Neural progenitor cell (in vitro differentiated cells): Measurements from ENCODE around the gene DPT. TPM values are rescaled to one million over a fixed set of nuclear protein-coding genes. Genes with fewer than 3 reads are reported as not detected.

Experiments used
- DNase-seq: peaks from one replicate; pipeline ENCODE4 v3.0.0-alpha.2; 2016; ENCODE audit warnings: low spot score
- H2AFZ ChIP-seq: fragments of 200-600 bp; sonication (generic); replicated peaks from 2 replicates; pipeline ENCODE4 v1.6.1; 2016; ENCODE audit warnings: antibody characterized with exemption
- H3F3A ChIP-seq: fragments of 200-600 bp; sonication (generic); 2 replicates; pipeline ENCODE4 v1.6.1; 2016; ENCODE audit warnings: antibody characterized with exemption, low read depth
- H3K27ac ChIP-seq: fragments of 200-600 bp; sonication (generic); 2 replicates; pipeline ENCODE4 v1.5.1; 2016; ENCODE audit warnings: mild to moderate bottlenecking
- H3K27me3 ChIP-seq: fragments of 200-600 bp; sonication (generic); 2 replicates; pipeline ENCODE4 v1.6.1; 2016; ENCODE audit warnings: mild to moderate bottlenecking, moderate library complexity
- H3K36me3 ChIP-seq: fragments of 200-600 bp; sonication (generic); 2 replicates; pipeline ENCODE4 v1.5.1; 2016
- H3K4me1 ChIP-seq: fragments of 200-600 bp; sonication (generic); 2 replicates; pipeline ENCODE4 v1.6.1; 2016; ENCODE audit warnings: mixed run types
- H3K4me2 ChIP-seq: fragments of 200-600 bp; sonication (generic); 2 replicates; pipeline ENCODE4 v1.6.1; 2016
- H3K4me3 ChIP-seq: fragments of 200-600 bp; sonication (generic); 2 replicates; pipeline ENCODE4 v1.5.1; 2016
- H3K79me2 ChIP-seq: fragments of 200-600 bp; sonication (generic); 2 replicates; pipeline ENCODE4 v1.6.1; 2016; ENCODE audit warnings: low read depth
- H3K9ac ChIP-seq: fragments of 200-600 bp; sonication (generic); 2 replicates; pipeline ENCODE4 v1.6.1; 2016
- H3K9me3 ChIP-seq: fragments of 200-600 bp; sonication (generic); 2 replicates; pipeline ENCODE4 v1.5.1; 2016; ENCODE audit warnings: low read depth
- H4K20me1 ChIP-seq: fragments of 200-600 bp; sonication (generic); 2 replicates; pipeline ENCODE4 v1.6.1; 2016; ENCODE audit warnings: low read depth
- H3K27ac Mint-ChIP-seq: 3 replicates; pipeline ENCODE4 v1.8.0; 2021; ENCODE audit warnings: mixed read lengths
- H3K27me3 Mint-ChIP-seq: 2 replicates; pipeline ENCODE4 v1.8.0; 2022; ENCODE audit warnings: low read depth, mild to moderate bottlenecking, inconsistent platforms, moderate library complexity, mixed read lengths; ENCODE audit not compliant: insufficient read depth
- H3K36me3 Mint-ChIP-seq: 3 replicates; pipeline ENCODE4 v1.8.0; 2021; ENCODE audit warnings: mixed read lengths
- H3K4me1 Mint-ChIP-seq: 3 replicates; pipeline ENCODE4 v1.8.0; 2021; ENCODE audit warnings: mixed read lengths
- H3K4me3 Mint-ChIP-seq: 3 replicates; pipeline ENCODE4 v1.8.0; 2021; ENCODE audit warnings: mild to moderate bottlenecking, moderate library complexity, mixed read lengths
- H3K9me3 Mint-ChIP-seq: 3 replicates; pipeline ENCODE4 v1.8.0; 2020; ENCODE audit warnings: mixed read lengths
- EZH2 ChIP-seq: fragments of 200-600 bp; sonication (generic); IDR thresholded peaks from 2 replicates; pipeline ENCODE4 v1.6.1; 2017; ENCODE audit warnings: antibody characterized with exemption, mild to moderate bottlenecking, moderate library complexity
- EZH2phosphoT487 ChIP-seq: fragments of 200-600 bp; sonication (generic); IDR thresholded peaks from 2 replicates; pipeline ENCODE4 v1.6.1; 2017; ENCODE audit warnings: antibody characterized with exemption
- total RNA-seq: library from RNA; depleted of rRNA; stranded (reverse); fragments of >200 nt; gene quantifications from 2 replicates; pipeline ENCODE4 v1.2.3, GENCODE V29; 2015; ENCODE audit warnings: low replicate concordance
- TF ChIP-seq, protein P1 (sequence below): fragments of 200-600 bp; sonication (generic); IDR thresholded peaks from 2 replicates; pipeline ENCODE4 v1.5.1; 2017; ENCODE audit warnings: antibody characterized with exemption, mild to moderate bottlenecking

The DPT gene
- total RNA-seq, 1 donor from 2014 or later, result not detected

DNA sequence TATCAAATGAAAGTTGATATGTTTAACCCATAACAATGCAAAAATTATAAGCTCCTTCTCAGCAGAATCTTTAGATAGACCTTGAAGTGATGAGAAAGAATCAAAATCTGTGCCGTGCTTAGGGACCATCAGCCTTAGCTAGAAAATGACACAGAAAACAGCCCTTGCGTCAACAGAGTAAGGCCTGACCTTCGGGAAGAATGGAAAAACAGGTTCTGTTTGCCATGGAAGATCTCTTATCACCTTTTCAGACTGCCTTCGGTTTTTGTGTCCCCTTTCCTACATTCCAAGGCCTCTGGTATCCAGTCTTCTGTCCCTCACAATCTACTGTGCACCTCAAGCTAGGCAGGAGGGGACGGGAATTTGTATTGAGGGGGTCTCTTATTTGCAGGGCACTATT is 37.6 kb upstream of the DPT start:
- TF ChIP-seq, protein P1, sequence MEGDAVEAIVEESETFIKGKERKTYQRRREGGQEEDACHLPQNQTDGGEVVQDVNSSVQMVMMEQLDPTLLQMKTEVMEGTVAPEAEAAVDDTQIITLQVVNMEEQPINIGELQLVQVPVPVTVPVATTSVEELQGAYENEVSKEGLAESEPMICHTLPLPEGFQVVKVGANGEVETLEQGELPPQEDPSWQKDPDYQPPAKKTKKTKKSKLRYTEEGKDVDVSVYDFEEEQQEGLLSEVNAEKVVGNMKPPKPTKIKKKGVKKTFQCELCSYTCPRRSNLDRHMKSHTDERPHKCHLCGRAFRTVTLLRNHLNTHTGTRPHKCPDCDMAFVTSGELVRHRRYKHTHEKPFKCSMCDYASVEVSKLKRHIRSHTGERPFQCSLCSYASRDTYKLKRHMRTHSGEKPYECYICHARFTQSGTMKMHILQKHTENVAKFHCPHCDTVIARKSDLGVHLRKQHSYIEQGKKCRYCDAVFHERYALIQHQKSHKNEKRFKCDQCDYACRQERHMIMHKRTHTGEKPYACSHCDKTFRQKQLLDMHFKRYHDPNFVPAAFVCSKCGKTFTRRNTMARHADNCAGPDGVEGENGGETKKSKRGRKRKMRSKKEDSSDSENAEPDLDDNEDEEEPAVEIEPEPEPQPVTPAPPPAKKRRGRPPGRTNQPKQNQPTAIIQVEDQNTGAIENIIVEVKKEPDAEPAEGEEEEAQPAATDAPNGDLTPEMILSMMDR, result no peak
- no peak for TF ChIP-seq EZH2phosphoT487
- no peak for TF ChIP-seq EZH2
- Histone ChIP-seq H3K27ac (no peak overlapping the region), H3K4me2 (no peak overlapping the region), H3K9ac (no peak overlapping the region), H3K9me3 (no peaks in the 10 kb centered on the region), H3K4me3 (no peak overlapping the region), H4K20me1 (no peaks in the 10 kb centered on the region), H3K4me1 (no peaks in the 10 kb centered on the region), H3K36me3 (no peaks in the 10 kb centered on the region), H3F3A (no peaks in the 10 kb centered on the region), H2AFZ (no peak overlapping the region), H3K27me3 (no peaks in the 10 kb centered on the region), H3K79me2 (no peaks in the 10 kb centered on the region)
- no peaks in the 10 kb centered on the region for H3K4me1 Mint-ChIP-seq
- no peaks in the 10 kb centered on the region for H3K36me3 Mint-ChIP-seq
- no peak overlapping the region for H3K27ac Mint-ChIP-seq
- H3K4me3 Mint-ChIP-seq, result no peak overlapping the region
- no peak for DNase-seq
- no peaks in the 10 kb centered on the region for H3K9me3 Mint-ChIP-seq
- peaks cover 4% of the 10 kb centered on the region for H3K27me3 Mint-ChIP-seq

DNA sequence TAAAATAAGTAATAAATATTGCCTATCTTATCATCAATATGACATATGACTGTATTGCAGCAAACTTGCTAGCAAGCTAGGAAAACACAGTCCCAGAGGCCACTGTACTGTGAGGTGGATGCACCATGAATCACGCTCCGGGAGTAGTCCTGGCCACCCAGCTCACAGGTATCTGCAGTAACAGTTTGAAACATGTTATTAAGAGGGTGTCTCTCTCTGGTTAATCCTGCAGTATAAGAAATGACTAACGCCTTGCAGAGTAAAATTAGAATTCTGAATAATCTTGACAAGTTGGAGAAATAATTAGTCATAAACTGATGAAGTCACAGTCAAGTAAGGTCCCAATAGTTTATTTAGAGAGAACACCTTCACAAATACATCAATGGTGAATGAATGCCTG is 34.0 kb upstream of the DPT start:
- H3K36me3 Mint-ChIP-seq, result no peaks in the 10 kb centered on the region
- Histone ChIP-seq H3K27me3 (no peaks in the 10 kb centered on the region), H3K79me2 (no peaks in the 10 kb centered on the region), H4K20me1 (no peaks in the 10 kb centered on the region), H3K9me3 (no peaks in the 10 kb centered on the region), H3K27ac (no peak overlapping the region), H3K4me3 (no peak overlapping the region), H3K9ac (no peak overlapping the region), H3F3A (no peaks in the 10 kb centered on the region), H3K4me1 (no peaks in the 10 kb centered on the region), H2AFZ (no peak overlapping the region), H3K4me2 (no peak overlapping the region), H3K36me3 (no peaks in the 10 kb centered on the region)
- H3K9me3 Mint-ChIP-seq, result no peaks in the 10 kb centered on the region
- no peak overlapping the region for H3K4me3 Mint-ChIP-seq
- no peaks in the 10 kb centered on the region for H3K4me1 Mint-ChIP-seq
- H3K27me3 Mint-ChIP-seq, result peaks cover 2% of the 10 kb centered on the region
- DNase-seq, result no peak
- H3K27ac Mint-ChIP-seq, result no peak overlapping the region
- TF ChIP-seq, protein P1, result no peak
- no peak for TF ChIP-seq EZH2phosphoT487
- TF ChIP-seq EZH2, result no peak

DNA sequence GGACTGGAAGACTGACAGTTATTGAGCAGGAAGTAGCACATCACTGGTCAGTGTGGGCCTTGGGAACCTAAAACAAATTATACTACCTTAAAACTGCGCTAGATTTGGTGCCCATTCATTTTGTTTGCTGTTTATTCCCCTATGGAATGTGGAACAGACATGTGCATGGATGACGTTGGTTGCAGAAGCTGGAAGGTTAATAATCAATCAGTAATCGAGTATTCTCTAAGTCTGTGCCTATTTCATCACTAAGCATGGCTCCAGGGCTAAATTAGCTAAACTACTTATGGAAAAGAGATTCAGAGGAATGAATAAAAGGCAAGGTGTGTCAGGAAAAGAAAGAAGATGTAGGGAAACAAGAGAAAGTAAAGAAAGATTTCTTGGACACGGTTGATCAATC is 33.5 kb upstream of the DPT start:
- Histone ChIP-seq H3K27me3 (no peaks in the 10 kb centered on the region), H3K27ac (no peak overlapping the region), H3K4me1 (no peaks in the 10 kb centered on the region), H3F3A (no peaks in the 10 kb centered on the region), H3K79me2 (no peaks in the 10 kb centered on the region), H3K9me3 (no peaks in the 10 kb centered on the region), H3K4me2 (no peak overlapping the region), H3K4me3 (no peak overlapping the region), H3K36me3 (no peaks in the 10 kb centered on the region), H2AFZ (no peak overlapping the region), H3K9ac (no peak overlapping the region), H4K20me1 (no peaks in the 10 kb centered on the region)
- Mint-ChIP-seq H3K9me3 (no peaks in the 10 kb centered on the region), H3K4me1 (no peaks in the 10 kb centered on the region), H3K27me3 (peaks cover 2% of the 10 kb centered on the region), H3K27ac (no peak overlapping the region), H3K36me3 (no peaks in the 10 kb centered on the region), H3K4me3 (no peak overlapping the region)
- no peak for DNase-seq
- TF ChIP-seq, protein P1, result no peak
- TF ChIP-seq EZH2phosphoT487 (no peak), EZH2 (no peak)
